ENCODE results near the gene BRD9.
A peak's percentile ranks its signal among the peaks of the same experiment; 100 is the strongest.
"Not testable (repeated sequence)": the region's sequence is repeated elsewhere in the genome, so short reads cannot be mapped to it uniquely, and the experiment has no call there.

Gene BRD9

GRCh38 chr5:900781-901180 lies 8.2 kb upstream of the BRD9 start:
- DNase-seq, result no peak

GRCh38 chr5:893711-894110 lies 1.1 kb upstream of the BRD9 start:
- DNase-seq, result peak; percentile 2

GRCh38 chr5:893137-893506 lies 521 bp upstream of the BRD9 start:
- DNase-seq, result no peak

- DNase-seq, result no peak
Measured at GRCh38 chr5:891837-892393, 686 bp downstream of the BRD9 start.

- DNase-seq, result no peak
Measured at GRCh38 chr5:891117-891836, 1.3 kb downstream of the BRD9 start.

- DNase-seq, result no peak
Measured at GRCh38 chr5:889075-889710, 3.4 kb downstream of the BRD9 start.

GRCh38 chr5:888638-889035 lies 4.0 kb downstream of the BRD9 start:
- no peak for DNase-seq

GRCh38 chr5:887947-888637 lies 4.5 kb downstream of the BRD9 start:
- DNase-seq, result no peak

GRCh38 chr5:886716-887325 lies 5.8 kb downstream of the BRD9 start:
- no peak for DNase-seq

GRCh38 chr5:886036-886435 lies 6.6 kb downstream of the BRD9 start:
- no peak for DNase-seq

GRCh38 chr5:885529-885928 lies 7.1 kb downstream of the BRD9 start:
- peak; percentile 39 for DNase-seq

GRCh38 chr5:885127-885442 lies 7.5 kb downstream of the BRD9 start:
- no peak for DNase-seq

GRCh38 chr5:884345-885126 lies 8.1 kb downstream of the BRD9 start:
- no peak for DNase-seq

GRCh38 chr5:883475-884181 lies 9.0 kb downstream of the BRD9 start:
- no peak for DNase-seq

GRCh38 chr5:882253-883183 lies 10.1 kb downstream of the BRD9 start:
- DNase-seq, result no peak

- DNase-seq, result no peak
Measured at GRCh38 chr5:881551-881935, 11.1 kb downstream of the BRD9 start.

GRCh38 chr5:880816-881550 lies 11.6 kb downstream of the BRD9 start:
- DNase-seq, result no peak

- not testable (repeated sequence) for DNase-seq
Measured at GRCh38 chr5:878677-879076, 13.9 kb downstream of the BRD9 start.

GRCh38 chr5:878125-878524 lies 14.5 kb downstream of the BRD9 start:
- no peak for DNase-seq

Measured in NCI-H1105 (cell line).